ENCODE measurements around the gene PRRT3. TPM values are rescaled to one million over a fixed set of nuclear protein-coding genes. Genes with fewer than 3 reads are reported as not detected.
A peak's percentile ranks its signal among the peaks of the same experiment; 100 is the strongest.

Gene PRRT3
- total RNA-seq, 1 experiment from 2014 or later = 19.5 TPM

DNA sequence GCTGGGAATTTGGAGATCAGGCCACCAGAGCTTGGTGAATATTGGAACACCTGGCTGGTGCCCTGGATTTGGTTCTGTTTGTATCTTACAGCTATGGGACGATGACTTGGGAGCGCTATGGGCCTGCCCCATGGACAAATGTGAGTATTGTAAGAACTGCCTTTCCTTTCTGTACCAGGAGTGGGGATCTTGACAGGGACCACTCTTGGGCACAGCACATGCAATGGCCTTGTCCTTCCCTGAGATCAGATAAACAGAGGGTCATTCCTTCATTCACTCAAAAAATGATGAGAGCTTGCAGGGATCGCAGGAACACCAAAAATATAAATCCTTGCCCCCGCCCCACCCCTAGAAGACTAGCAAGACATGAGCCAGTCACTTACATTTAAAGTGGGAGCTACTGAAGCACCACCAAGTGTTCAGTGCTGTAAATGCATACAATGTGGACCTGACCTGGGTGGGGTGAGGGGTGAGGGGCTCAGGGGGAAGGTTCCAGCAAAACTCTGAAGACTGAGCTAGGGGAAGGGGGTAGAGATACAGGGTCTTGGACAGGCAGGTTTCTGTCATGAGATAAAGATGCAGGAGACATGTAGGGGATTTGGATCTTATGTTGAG, 21.3 kb downstream of the PRRT3 start:
- no peak overlapping the region for H3K27ac Mint-ChIP-seq
- H2BK5ac ChIP-seq (ENCODE audit: insufficient read length, low read length) = no peak overlapping the region
- peaks cover 7% of the 10 kb centered on the region for H3K23me2 ChIP-seq (ENCODE audit: insufficient read length, low read depth, low read length, poor library complexity, severe bottlenecking)
- peak overlapping the region in 1 of 2 experiments; percentile 23; a peak in 1 of 5 replicates for H3K4me3 Mint-ChIP-seq
- H2BK20ac ChIP-seq (ENCODE audit: low read depth, low read length, poor library complexity, severe bottlenecking) = no peak overlapping the region
- no peaks in the 10 kb centered on the region; the same call in 1 of the 2 replicates for H3K4me1 ChIP-seq (ENCODE audit: insufficient read depth, low read length)
- H2BK120ac ChIP-seq (ENCODE audit: low read depth, low read length, poor library complexity, severe bottlenecking) = no peak overlapping the region
- H4K20me1 ChIP-seq (ENCODE audit: control insufficient read depth, insufficient read depth, insufficient read length) = no peaks in the 10 kb centered on the region
- no peak overlapping the region for H4K91ac ChIP-seq (ENCODE audit: insufficient read length, low read depth, low read length)
- WGBS (ENCODE audit: extremely low coverage, insufficient read length, low lambda C conversion rate) = no CpG with 5 or more reads among the region's 4 CpGs
- H3K27me3 Mint-ChIP-seq (ENCODE audit: low read depth) = peaks cover 5% of the 10 kb centered on the region
- no peak overlapping the region for H3K4me2 ChIP-seq (ENCODE audit: insufficient read depth, insufficient read length, low read length)
- no peaks in the 10 kb centered on the region for H3K27me3 ChIP-seq (ENCODE audit: insufficient read depth, low read length)
- no peak overlapping the region for H3K9ac ChIP-seq (ENCODE audit: extremely low read depth, insufficient read length, low read length)
- no peaks in the 10 kb centered on the region for H3K9me3 ChIP-seq (ENCODE audit: control insufficient read depth, low read depth, low read length)
- no peak overlapping the region for H2BK15ac ChIP-seq (ENCODE audit: low read depth, low read length)
- no peak overlapping the region for H4K8ac ChIP-seq (replicated peaks; ENCODE audit: insufficient read length, low read depth, low read length)
- peaks cover 5 to 16% (median 13%) of the 10 kb centered on the region in 3 experiments; a peak in 6 of 7 replicates for H3K36me3 Mint-ChIP-seq (ENCODE audit: insufficient read depth in 1 of 3, low read depth in 3 of 3)
- peaks cover 10 to 14% of the 10 kb centered on the region in 2 experiments for H3K4me1 Mint-ChIP-seq
- no peak for DNase-seq
- H2AK5ac ChIP-seq (ENCODE audit: insufficient read length, low read length) = no peak overlapping the region
- H3K79me2 ChIP-seq (ENCODE audit: insufficient read depth, low read length) = no peaks in the 10 kb centered on the region
- H3K14ac ChIP-seq (ENCODE audit: insufficient read depth, low read length) = no peak overlapping the region
- peaks cover 0 to 4% of the 10 kb centered on the region in 2 experiments; a peak in 1 of 5 replicates for H3K9me3 Mint-ChIP-seq
- no peak overlapping the region for H3K23ac ChIP-seq (ENCODE audit: insufficient read length, low read depth, low read length)
- no peak overlapping the region for H3K27ac ChIP-seq (ENCODE audit: insufficient read length, low read depth, low read length)
- no peak overlapping the region for H4K5ac ChIP-seq (ENCODE audit: insufficient read length, low read depth, low read length)
- H3K56ac ChIP-seq (ENCODE audit: insufficient read length, low read depth, low read length) = no peak overlapping the region
- H3K18ac ChIP-seq (ENCODE audit: insufficient read length, low read depth, low read length) = no peak overlapping the region
- no peaks in the 10 kb centered on the region for H3K79me1 ChIP-seq (ENCODE audit: insufficient read depth, low read depth, low read length, poor library complexity, severe bottlenecking)
- H3K4ac ChIP-seq (ENCODE audit: low read depth, low read length) = no peak overlapping the region
- H3T11ph ChIP-seq (ENCODE audit: low read length) = no peak overlapping the region
- no peak overlapping the region for H2BK12ac ChIP-seq (ENCODE audit: insufficient read length, low read depth, low read length)
- peak; percentile 19; the same call in 2 of the 3 replicates for TF ChIP-seq CTCF (conservative IDR thresholded peaks at IDR 0.05)
- H2AFZ ChIP-seq (ENCODE audit: low read length) = no peak overlapping the region

Data from H9 (cell line).